OCI-LY1 (cell line): Measurements from ENCODE around the gene NLN.
A peak's percentile ranks its signal among the peaks of the same experiment; 100 is the strongest.

Experiments
- H2AFZ ChIP-seq: fragments of 200-600 bp; sonication (generic), shearing (Covaris generic); 2 replicates; pipeline ENCODE4 v1.6.0; 2014; ENCODE audit warnings: antibody characterized with exemption, mild to moderate bottlenecking, low read length
- H3F3A ChIP-seq: fragments of 200-600 bp; sonication (generic), shearing (Covaris generic); 2 replicates; pipeline ENCODE4 v1.6.0; 2014; ENCODE audit warnings: mild to moderate bottlenecking, antibody characterized with exemption, low read length, moderate library complexity; ENCODE audit not compliant: insufficient read depth
- H3K27ac ChIP-seq: fragments of 200-600 bp; sonication (generic); 2 replicates; pipeline ENCODE4 v1.5.1; 2014; ENCODE audit warnings: low read length, mixed run types, mild to moderate bottlenecking, low read depth; ENCODE audit not compliant: poor library complexity, severe bottlenecking
- H3K27me3 ChIP-seq: fragments of 200-600 bp; sonication (generic); 2 replicates; pipeline ENCODE4 v1.6.0; 2014; ENCODE audit warnings: antibody characterized with exemption, mild to moderate bottlenecking, low read length, moderate library complexity; ENCODE audit not compliant: insufficient read depth
- H3K36me3 ChIP-seq: fragments of 200-600 bp; sonication (generic); 2 replicates; pipeline ENCODE4 v1.6.1; 2014; ENCODE audit warnings: mild to moderate bottlenecking, antibody characterized with exemption, low read length, moderate library complexity, mixed read lengths; ENCODE audit not compliant: insufficient read depth
- H3K4me1 ChIP-seq: fragments of 200-600 bp; sonication (generic); 2 replicates; pipeline ENCODE4 v1.5.1; 2014; ENCODE audit warnings: mild to moderate bottlenecking, low read length, moderate library complexity; ENCODE audit not compliant: insufficient read depth, severe bottlenecking
- H3K4me2 ChIP-seq: fragments of 200-600 bp; sonication (generic), shearing (Covaris generic); 2 replicates; pipeline ENCODE4 v1.6.1; 2014; ENCODE audit warnings: low read length
- H3K4me3 ChIP-seq: fragments of 200-600 bp; sonication (generic); 2 replicates; pipeline ENCODE4 v1.5.1; 2014; ENCODE audit warnings: low read length, low read depth, mild to moderate bottlenecking, mixed read lengths; ENCODE audit not compliant: poor library complexity, severe bottlenecking
- H3K79me2 ChIP-seq: fragments of 200-600 bp; shearing (Covaris generic); 2 replicates; pipeline ENCODE4 v1.6.1; 2016; ENCODE audit warnings: mixed run types, low read length, mixed read lengths; ENCODE audit not compliant: insufficient read depth
- H3K9ac ChIP-seq: fragments of 200-600 bp; sonication (generic), shearing (Covaris generic); 2 replicates; pipeline ENCODE4 v1.6.1; 2014; ENCODE audit warnings: mild to moderate bottlenecking, low read length, mixed read lengths
- H3K9me2 ChIP-seq: fragments of 200-600 bp; sonication (generic), shearing (Covaris generic); 2 replicates; pipeline ENCODE4 v1.6.1; 2014; ENCODE audit warnings: low read depth, mild to moderate bottlenecking, low read length, mixed read lengths
- H3K9me3 ChIP-seq: fragments of 200-600 bp; shearing (Covaris generic); 2 replicates; pipeline ENCODE4 v1.6.1; 2014; ENCODE audit warnings: low read length, mixed read lengths
- H4K20me1 ChIP-seq: fragments of 200-600 bp; sonication (generic), shearing (Covaris generic); 2 replicates; pipeline ENCODE4 v1.6.0; 2016; ENCODE audit warnings: mild to moderate bottlenecking, low read length; ENCODE audit not compliant: insufficient read depth
- EZH2 ChIP-seq: fragments of 200-600 bp; sonication (generic), shearing (Covaris generic); IDR thresholded peaks from 2 replicates; pipeline ENCODE4 v1.8.0; 2017; ENCODE audit warnings: borderline replicate concordance, mixed run types, mild to moderate bottlenecking, antibody characterized with exemption, low read length, moderate library complexity, mixed read lengths
- TF ChIP-seq, protein P1 (sequence below): fragments of 200-600 bp; sonication (generic), shearing (Covaris generic); IDR thresholded peaks from 2 replicates; pipeline ENCODE4 v1.5.1; 2017; ENCODE audit warnings: mild to moderate bottlenecking, antibody characterized with exemption, low read length, moderate library complexity, mixed read lengths

Gene NLN

DNA sequence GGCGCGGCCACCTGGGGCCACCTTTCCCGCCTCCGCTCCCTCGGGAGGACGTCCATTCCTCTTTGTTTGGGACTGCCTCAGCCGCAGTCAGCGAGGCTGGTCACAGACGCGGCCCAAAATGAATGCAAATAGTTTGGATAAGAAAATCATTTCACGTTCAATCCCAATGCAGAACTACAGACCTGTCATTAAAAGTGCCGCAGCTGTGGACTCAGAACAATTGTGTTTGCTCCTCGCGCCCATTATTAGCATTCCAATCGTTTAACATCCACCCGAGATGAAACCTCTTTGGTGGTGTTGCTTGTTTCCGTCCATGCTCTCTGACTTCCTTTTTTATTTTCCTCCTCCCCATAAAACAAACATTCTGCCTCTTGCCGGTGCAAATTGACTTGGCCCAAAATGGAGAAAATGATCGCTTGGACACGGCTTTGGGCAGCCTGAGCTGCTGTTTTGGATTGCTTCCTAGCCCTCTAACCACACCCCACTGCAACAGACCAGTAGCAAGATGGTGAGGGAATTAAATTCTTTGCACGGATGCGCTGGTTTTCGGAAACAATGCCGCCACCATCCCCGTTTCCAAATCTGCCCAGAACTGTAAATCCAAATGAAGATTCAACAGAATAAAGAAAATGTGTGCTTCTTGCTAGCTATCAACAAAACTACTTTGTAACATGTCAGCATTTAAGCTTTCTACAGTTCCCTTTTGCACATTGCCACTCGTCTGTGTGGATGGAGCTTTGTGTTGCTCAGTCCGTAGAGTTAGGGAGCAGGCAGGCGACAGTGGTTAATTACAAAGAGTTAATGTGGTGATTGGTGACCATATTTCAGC is 784 bp downstream of the NLN start:
- Histone ChIP-seq H3K27ac (peak overlapping the region; percentile 56), H4K20me1 (no peaks in the 10 kb centered on the region), H3K9me3 (no peaks in the 10 kb centered on the region), H3K4me3 (peak overlapping the region; percentile 92), H3K79me2 (peaks cover 17% of the 10 kb centered on the region; the same call in 1 of the 2 replicates), H3F3A (no peaks in the 10 kb centered on the region), H3K4me1 (peaks cover 40% of the 10 kb centered on the region), H2AFZ (peak overlapping the region; percentile 70), H3K9ac (peak overlapping the region; percentile 81), H3K36me3 (peaks cover 5% of the 10 kb centered on the region; the same call in 1 of the 2 replicates), H3K9me2 (no peaks in the 10 kb centered on the region), H3K27me3 (no peaks in the 10 kb centered on the region), H3K4me2 (peak overlapping the region; percentile 96)
- TF ChIP-seq EZH2 = no peak
- TF ChIP-seq, protein P1, sequence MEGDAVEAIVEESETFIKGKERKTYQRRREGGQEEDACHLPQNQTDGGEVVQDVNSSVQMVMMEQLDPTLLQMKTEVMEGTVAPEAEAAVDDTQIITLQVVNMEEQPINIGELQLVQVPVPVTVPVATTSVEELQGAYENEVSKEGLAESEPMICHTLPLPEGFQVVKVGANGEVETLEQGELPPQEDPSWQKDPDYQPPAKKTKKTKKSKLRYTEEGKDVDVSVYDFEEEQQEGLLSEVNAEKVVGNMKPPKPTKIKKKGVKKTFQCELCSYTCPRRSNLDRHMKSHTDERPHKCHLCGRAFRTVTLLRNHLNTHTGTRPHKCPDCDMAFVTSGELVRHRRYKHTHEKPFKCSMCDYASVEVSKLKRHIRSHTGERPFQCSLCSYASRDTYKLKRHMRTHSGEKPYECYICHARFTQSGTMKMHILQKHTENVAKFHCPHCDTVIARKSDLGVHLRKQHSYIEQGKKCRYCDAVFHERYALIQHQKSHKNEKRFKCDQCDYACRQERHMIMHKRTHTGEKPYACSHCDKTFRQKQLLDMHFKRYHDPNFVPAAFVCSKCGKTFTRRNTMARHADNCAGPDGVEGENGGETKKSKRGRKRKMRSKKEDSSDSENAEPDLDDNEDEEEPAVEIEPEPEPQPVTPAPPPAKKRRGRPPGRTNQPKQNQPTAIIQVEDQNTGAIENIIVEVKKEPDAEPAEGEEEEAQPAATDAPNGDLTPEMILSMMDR = no peak

DNA sequence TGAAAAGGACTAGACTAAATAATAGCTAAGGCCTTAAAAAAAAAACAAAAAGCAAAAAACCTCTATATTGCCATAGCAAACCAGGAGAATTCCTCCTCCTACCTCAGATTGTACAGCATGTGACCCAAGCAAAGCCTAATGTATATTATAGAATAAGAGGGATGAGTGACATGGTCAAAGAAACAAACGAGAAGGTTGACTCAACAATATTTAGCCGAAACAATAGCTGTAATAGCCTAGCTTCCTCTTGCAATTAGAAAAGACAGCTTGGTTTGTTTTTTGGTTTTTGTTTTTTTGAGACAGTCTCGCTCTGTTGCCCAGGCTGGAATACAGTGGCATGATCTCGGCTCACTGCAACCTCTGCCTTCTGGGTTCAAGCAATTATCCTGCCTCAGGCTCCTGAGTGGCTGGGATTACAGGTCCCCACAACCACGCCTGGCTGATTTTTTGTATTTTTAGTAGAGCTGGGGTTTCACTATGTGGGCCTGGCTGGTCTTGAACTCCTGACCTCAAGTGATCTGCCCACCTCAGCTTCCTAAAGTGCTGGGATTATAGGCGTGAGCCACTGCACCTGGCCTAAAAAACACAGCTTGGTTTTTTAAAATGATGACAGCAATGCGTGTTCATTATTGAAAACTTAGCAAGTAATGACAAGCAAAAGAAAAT is 5.6 kb downstream of the NLN start:
- H3K4me2 ChIP-seq = no peak overlapping the region
- no peak overlapping the region for H3K27ac ChIP-seq
- no peaks in the 10 kb centered on the region for H3K27me3 ChIP-seq
- H3K4me3 ChIP-seq = no peak overlapping the region
- peaks cover 26% of the 10 kb centered on the region for H3K4me1 ChIP-seq
- no peaks in the 10 kb centered on the region for H3F3A ChIP-seq
- H2AFZ ChIP-seq = no peak overlapping the region
- H3K9me3 ChIP-seq = no peaks in the 10 kb centered on the region
- peaks cover 20% of the 10 kb centered on the region; the same call in 1 of the 2 replicates for H3K79me2 ChIP-seq
- no peak overlapping the region for H3K9ac ChIP-seq
- H3K36me3 ChIP-seq = no peaks in the 10 kb centered on the region
- no peaks in the 10 kb centered on the region for H4K20me1 ChIP-seq
- H3K9me2 ChIP-seq = no peaks in the 10 kb centered on the region
- no peak for TF ChIP-seq EZH2
- TF ChIP-seq, protein P1 = no peak

DNA sequence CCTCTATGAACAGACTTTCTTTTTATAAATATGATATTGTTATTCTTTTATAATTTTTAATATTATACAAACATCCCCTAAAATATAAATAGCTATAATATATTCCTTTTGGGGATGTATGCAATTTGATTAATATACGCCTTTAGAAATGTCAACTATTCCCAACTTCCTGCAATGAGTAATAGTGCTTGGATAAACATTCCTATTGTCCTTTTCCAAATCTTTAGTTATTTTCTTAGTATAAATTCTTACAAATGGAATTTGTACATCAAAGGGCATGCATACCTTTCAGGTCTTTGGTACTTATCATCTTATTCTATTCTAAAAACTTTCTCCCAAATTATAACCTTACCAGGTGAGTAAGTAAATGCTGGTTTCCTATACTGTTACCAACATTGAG is 6.2 kb downstream of the NLN start:
- Histone ChIP-seq H3K9me3 (no peaks in the 10 kb centered on the region), H3K36me3 (no peaks in the 10 kb centered on the region), H3K9me2 (no peaks in the 10 kb centered on the region), H3K4me1 (peaks cover 20% of the 10 kb centered on the region), H2AFZ (no peak overlapping the region), H3K4me3 (no peak overlapping the region), H3K9ac (no peak overlapping the region), H3F3A (no peaks in the 10 kb centered on the region), H3K27me3 (no peaks in the 10 kb centered on the region), H3K4me2 (no peak overlapping the region), H3K79me2 (peaks cover 20% of the 10 kb centered on the region; the same call in 1 of the 2 replicates), H3K27ac (no peak overlapping the region), H4K20me1 (no peaks in the 10 kb centered on the region)
- TF ChIP-seq, protein P1 = no peak
- TF ChIP-seq EZH2 = no peak
